ENCODE data around the gene OR6A2.

- TF ChIP-seq, protein P1, sequence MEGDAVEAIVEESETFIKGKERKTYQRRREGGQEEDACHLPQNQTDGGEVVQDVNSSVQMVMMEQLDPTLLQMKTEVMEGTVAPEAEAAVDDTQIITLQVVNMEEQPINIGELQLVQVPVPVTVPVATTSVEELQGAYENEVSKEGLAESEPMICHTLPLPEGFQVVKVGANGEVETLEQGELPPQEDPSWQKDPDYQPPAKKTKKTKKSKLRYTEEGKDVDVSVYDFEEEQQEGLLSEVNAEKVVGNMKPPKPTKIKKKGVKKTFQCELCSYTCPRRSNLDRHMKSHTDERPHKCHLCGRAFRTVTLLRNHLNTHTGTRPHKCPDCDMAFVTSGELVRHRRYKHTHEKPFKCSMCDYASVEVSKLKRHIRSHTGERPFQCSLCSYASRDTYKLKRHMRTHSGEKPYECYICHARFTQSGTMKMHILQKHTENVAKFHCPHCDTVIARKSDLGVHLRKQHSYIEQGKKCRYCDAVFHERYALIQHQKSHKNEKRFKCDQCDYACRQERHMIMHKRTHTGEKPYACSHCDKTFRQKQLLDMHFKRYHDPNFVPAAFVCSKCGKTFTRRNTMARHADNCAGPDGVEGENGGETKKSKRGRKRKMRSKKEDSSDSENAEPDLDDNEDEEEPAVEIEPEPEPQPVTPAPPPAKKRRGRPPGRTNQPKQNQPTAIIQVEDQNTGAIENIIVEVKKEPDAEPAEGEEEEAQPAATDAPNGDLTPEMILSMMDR (conservative IDR thresholded peaks at IDR 0.05 in 1 of 2, IDR thresholded peaks at IDR 0.05 in 1 of 2; ENCODE audit: low read depth in 1 of 2, low read length in 2 of 2) = no peak
- no peak for TF ChIP-seq EZH2 (IDR thresholded peaks at IDR 0.05; ENCODE audit: low read length, missing control alignments)
These were observed 28.6 kb upstream of the OR6A2 start for GRCh38 chr11:6828103-6828502.
